Colonic mucosa (tissue), 4 donors: ENCODE data around the gene ATXN1. TPM values are rescaled to one million over a fixed set of nuclear protein-coding genes. Genes with fewer than 3 reads are reported as not detected.

Experiments
- DNase-seq: peaks from one replicate; pipeline ENCODE4 v3.0.0-alpha.2; 2020
- H3K27ac ChIP-seq: fragments of 200-600 bp; one replicate; pipeline ENCODE4 v1.8.0; 2021
- H3K27me3 ChIP-seq: fragments of 200-600 bp; one replicate; pipeline ENCODE4 v1.8.0; 2021
- H3K36me3 ChIP-seq: fragments of 200-600 bp; one replicate; pipeline ENCODE4 v1.8.0; 2021
- H3K4me1 ChIP-seq: fragments of 200-600 bp; one replicate; pipeline ENCODE4 v1.8.0; 2021; ENCODE audit warnings: mild to moderate bottlenecking
- H3K4me3 ChIP-seq: fragments of 200-600 bp; one replicate; pipeline ENCODE4 v1.8.0; 2021
- H3K9ac ChIP-seq, 2 donors: one replicate each; pipeline ENCODE4 v1.7.0; 2013; ENCODE audit warnings: control low read depth in 2 of 2, low read depth in 2 of 2, low read length in 2 of 2
- H3K9me3 ChIP-seq: fragments of 200-600 bp; one replicate; pipeline ENCODE4 v1.8.0; 2021
- CTCF ChIP-seq: fragments of 200-600 bp; IDR thresholded peaks from one replicate; pipeline ENCODE4 v1.8.0; 2022; ENCODE audit warnings: antibody characterized with exemption, mild to moderate bottlenecking
- intact Hi-C: fragments of 100-400 bp; cut with DNase I; formaldehyde crosslinking; loops from one replicate; pipeline ENCODE4 v1.14.1; 2022
- total RNA-seq, 2 donors: library from RNA; stranded (reverse); fragmentation: NEBNext Ultra II Directional in 1 of 2; extraction: Animal tissue kit (Norgen Biotek cat#: 25700) in 1 of 2; gene quantifications; one replicate each; pipeline ENCODE4 v1.2.1, GENCODE V29; 2021
- donor health status: healthy.
- donor health status: DM: no; HTN: no; CAD: no.
- donor health status: DM: no; HTN: no; CAD: no.

The ATXN1 gene
- total RNA-seq, 2 donors from 2014 or later, result 24.5 to 41.9 TPM

GRCh38 chr6:16805243-16805950, 44.1 kb upstream of the ATXN1 start:
- TF ChIP-seq CTCF, result no peak
- DNase-seq, result no peak
- no peaks in the 10 kb centered on the region for H3K4me1 ChIP-seq
- no peak overlapping the region for H3K27ac ChIP-seq
- H3K36me3 ChIP-seq, result no peaks in the 10 kb centered on the region
- no peak overlapping the region for H3K9ac ChIP-seq
- no peaks in the 10 kb centered on the region for H3K9me3 ChIP-seq
- no peaks in the 10 kb centered on the region for H3K27me3 ChIP-seq
- H3K4me3 ChIP-seq, result no peak overlapping the region
- intact Hi-C loops, result no loop called here

- Histone ChIP-seq H3K9me3 (no peaks in the 10 kb centered on the region), H3K9ac (no peak overlapping the region), H3K27ac (no peak overlapping the region), H3K27me3 (no peaks in the 10 kb centered on the region), H3K4me3 (no peak overlapping the region), H3K4me1 (no peaks in the 10 kb centered on the region), H3K36me3 (no peaks in the 10 kb centered on the region)
- intact Hi-C loops, result no loop called here
- no peak for DNase-seq
- TF ChIP-seq CTCF, result no peak
These were observed 43.4 kb upstream of the ATXN1 start for GRCh38 chr6:16804546-16805242.

GRCh38 chr6:16803294-16804200, 42.3 kb upstream of the ATXN1 start:
- Histone ChIP-seq H3K9me3 (no peaks in the 10 kb centered on the region), H3K9ac (no peak overlapping the region), H3K36me3 (no peaks in the 10 kb centered on the region), H3K27me3 (no peaks in the 10 kb centered on the region), H3K27ac (no peak overlapping the region), H3K4me1 (no peaks in the 10 kb centered on the region), H3K4me3 (peak overlapping the region; percentile 3)
- peak; percentile 21 for DNase-seq
- TF ChIP-seq CTCF, result no peak
- intact Hi-C loops, result no loop called here

- Histone ChIP-seq H3K36me3 (no peaks in the 10 kb centered on the region), H3K27ac (no peak overlapping the region)
- no peak for TF ChIP-seq CTCF
These were observed 40.8 kb upstream of the ATXN1 start for GRCh38 chr6:16802071-16802470.

GRCh38 chr6:16800942-16801341, 39.7 kb upstream of the ATXN1 start:
- Histone ChIP-seq H3K4me1 (no peaks in the 10 kb centered on the region), H3K27ac (no peak overlapping the region), H3K27me3 (no peaks in the 10 kb centered on the region), H3K36me3 (no peaks in the 10 kb centered on the region), H3K9ac (no peak overlapping the region), H3K9me3 (no peaks in the 10 kb centered on the region), H3K4me3 (no peak overlapping the region)
- intact Hi-C loops, result no loop called here
- TF ChIP-seq CTCF, result no peak
- DNase-seq, result no peak

More at GRCh38 chr6:16802071-16802470, 40.8 kb upstream of the ATXN1 start:
- DNase-seq, result no peak
- Histone ChIP-seq H3K4me1 (no peaks in the 10 kb centered on the region), H3K9me3 (no peaks in the 10 kb centered on the region), H3K27me3 (no peaks in the 10 kb centered on the region), H3K4me3 (no peak overlapping the region), H3K9ac (no peak overlapping the region)
- intact Hi-C loops, result no loop called here
